Lower leg skin (tissue), 4 donors: ENCODE measurements around the gene IFFO2. TPM values are rescaled to one million over a fixed set of nuclear protein-coding genes. Genes with fewer than 3 reads are reported as not detected.

Source experiments
- DNase-seq, 2 donors: peaks; one replicate each; pipeline ENCODE4 v3.0.0-alpha.2; 2019; ENCODE audit warnings: low spot score in 2 of 2
- H3K4me3 ChIP-seq: fragments of 200-600 bp; sonication (generic); 2 replicates; pipeline ENCODE4 v1.5.1; 2017; ENCODE audit warnings: mild to moderate bottlenecking, low read depth; ENCODE audit not compliant: poor library complexity, severe bottlenecking
- POLR2A ChIP-seq, 2 donors: fragments of 450-650 bp; IDR thresholded peaks; one replicate each; pipeline ENCODE4 v1.6.1; 2016 to 2017; ENCODE audit warnings: antibody characterized with exemption in 2 of 2, mild to moderate bottlenecking in 1 of 2, moderate library complexity in 1 of 2
- WGBS, 2 donors: methylation state at CpG; one replicate each; pipeline ENCODE4 v1.1.5; 2018; 5-methylcytosine and 5-hydroxymethylcytosine counted together
- intact Hi-C: fragments of 100-400 bp; cut with DNase I; formaldehyde crosslinking; loops from one replicate; pipeline ENCODE4 v1.15.0; 2023; ENCODE audit warnings: low total_unique reads
- total RNA-seq, 4 donors: library from RNA; depleted of rRNA; stranded (reverse); fragments of >200 nt; gene quantifications; one replicate each; pipeline ENCODE4 v1.1.0, GENCODE V29; 2016
- TF ChIP-seq, protein P1 (sequence below), 3 donors: fragments of 450-650 bp; IDR thresholded peaks; one replicate each; pipeline ENCODE4 v1.5.1; 2016; ENCODE audit warnings: antibody characterized with exemption in 3 of 3, mild to moderate bottlenecking in 3 of 3, moderate library complexity in 2 of 3

The IFFO2 gene
- total RNA-seq, 4 donors from 2014 or later: 317 to 562 (median 451) TPM

DNA sequence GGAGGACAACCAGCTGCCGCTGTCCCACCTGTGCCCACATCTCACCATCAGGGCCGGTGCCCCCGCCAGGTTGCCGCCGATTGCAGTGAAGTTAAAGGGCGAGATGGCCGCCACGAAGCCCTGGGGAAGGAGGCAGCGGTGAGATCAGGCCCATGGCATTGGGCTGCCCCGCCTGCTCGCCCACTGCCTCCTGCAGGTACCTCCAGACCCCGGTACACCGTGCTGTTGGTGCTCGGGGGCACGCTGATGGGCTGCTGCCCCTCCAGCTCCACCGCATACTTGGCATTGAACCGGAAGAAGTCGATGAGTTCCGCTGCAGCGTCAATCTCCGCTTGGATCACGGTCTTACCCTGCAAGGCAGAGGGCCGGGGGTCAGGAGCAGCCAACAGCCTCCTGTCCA is 73.4 kb downstream of the IFFO2 start:
- 94 to 97% methylated on average over 18 to 23 of the region's 23 CpGs for WGBS, 2 donors
- DNase-seq: no peak
- intact Hi-C loops: loop anchor here (5.0 kb wide), 1 partner anchor 214 kb away; no protein-coding TSS in a partner anchor

DNA sequence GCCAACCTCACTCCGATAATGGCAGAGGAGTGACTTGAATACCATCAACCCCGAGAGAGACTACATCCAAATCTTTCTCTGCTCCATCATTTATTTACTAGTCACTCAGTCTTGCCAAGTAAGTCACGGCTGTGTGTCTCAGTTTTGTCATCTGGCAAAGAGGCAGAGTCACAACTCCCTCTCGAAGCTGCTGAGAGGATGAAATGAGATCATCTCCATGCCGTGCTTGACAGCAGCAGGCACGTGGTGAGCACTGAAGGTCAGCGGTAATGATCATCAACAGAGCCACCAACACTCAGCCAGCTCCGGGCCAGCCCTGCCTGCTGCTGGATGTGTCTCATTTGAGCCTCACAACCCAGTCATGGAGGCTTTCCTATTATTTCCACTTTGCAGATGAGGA is 74.0 kb downstream of the IFFO2 start:
- intact Hi-C loops: loop anchor here (5.0 kb wide), 1 partner anchor 215 kb away; no protein-coding TSS in a partner anchor
- WGBS, 2 donors: 51 to 61% methylated on average over 8 of the region's 8 CpGs
- TF ChIP-seq, protein P1, sequence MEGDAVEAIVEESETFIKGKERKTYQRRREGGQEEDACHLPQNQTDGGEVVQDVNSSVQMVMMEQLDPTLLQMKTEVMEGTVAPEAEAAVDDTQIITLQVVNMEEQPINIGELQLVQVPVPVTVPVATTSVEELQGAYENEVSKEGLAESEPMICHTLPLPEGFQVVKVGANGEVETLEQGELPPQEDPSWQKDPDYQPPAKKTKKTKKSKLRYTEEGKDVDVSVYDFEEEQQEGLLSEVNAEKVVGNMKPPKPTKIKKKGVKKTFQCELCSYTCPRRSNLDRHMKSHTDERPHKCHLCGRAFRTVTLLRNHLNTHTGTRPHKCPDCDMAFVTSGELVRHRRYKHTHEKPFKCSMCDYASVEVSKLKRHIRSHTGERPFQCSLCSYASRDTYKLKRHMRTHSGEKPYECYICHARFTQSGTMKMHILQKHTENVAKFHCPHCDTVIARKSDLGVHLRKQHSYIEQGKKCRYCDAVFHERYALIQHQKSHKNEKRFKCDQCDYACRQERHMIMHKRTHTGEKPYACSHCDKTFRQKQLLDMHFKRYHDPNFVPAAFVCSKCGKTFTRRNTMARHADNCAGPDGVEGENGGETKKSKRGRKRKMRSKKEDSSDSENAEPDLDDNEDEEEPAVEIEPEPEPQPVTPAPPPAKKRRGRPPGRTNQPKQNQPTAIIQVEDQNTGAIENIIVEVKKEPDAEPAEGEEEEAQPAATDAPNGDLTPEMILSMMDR (IDR thresholded peaks at IDR 0.05): no peak
- no peak for TF ChIP-seq POLR2A (IDR thresholded peaks at IDR 0.05)
- H3K4me3 ChIP-seq: no peak overlapping the region
- DNase-seq: no peak

More for the DNA sequence above, 73.4 kb downstream of the IFFO2 start:
- H3K4me3 ChIP-seq: no peak overlapping the region
- no peak for TF ChIP-seq POLR2A (IDR thresholded peaks at IDR 0.05)
- TF ChIP-seq, protein P1 (IDR thresholded peaks at IDR 0.05): no peak

DNA sequence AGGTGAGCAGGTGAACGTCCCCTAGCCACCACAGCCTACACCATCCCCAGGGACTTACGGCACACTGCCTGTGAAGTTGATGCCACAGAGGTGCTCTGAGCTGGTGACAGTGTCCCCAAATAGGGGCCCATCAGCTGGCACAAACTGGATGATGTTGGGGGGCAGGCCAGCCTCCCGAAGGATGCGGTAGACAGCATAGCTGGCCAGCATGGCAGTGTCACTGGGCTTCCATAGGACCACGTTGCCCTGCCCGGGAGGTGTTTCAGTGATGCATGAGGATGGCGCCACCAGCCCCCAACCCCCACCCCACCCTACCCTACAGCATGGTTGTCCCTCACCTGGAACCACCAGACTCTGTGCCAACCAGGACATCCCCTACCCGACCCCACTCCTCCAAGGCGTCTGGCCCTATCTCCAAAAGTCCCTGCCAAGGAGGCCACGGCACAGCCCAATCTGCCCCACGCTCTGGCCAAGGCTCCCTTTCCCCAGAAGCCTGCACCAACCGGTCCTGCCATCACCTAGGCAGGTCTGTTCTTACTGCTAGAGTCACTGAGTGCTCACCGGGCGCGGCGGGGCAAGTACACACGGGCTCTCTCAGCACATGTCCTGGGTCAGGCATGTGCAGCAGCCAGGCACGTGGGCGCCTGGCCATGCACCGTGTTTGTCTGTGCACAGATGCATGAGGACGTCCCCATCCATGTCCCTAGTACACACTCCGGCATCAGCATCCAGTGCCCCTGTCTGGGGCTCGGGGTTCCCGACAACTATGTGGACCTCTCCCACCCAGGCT is 74.6 kb downstream of the IFFO2 start:
- intact Hi-C loops: loop anchor here (5.0 kb wide), 1 partner anchor 215 kb away; no protein-coding TSS in a partner anchor
- H3K4me3 ChIP-seq: no peak overlapping the region
- DNase-seq: peak in 1 of 2 donors; percentile 53
- 46 to 58% methylated on average over 21 to 24 of the region's 24 CpGs for WGBS, 2 donors
- TF ChIP-seq, protein P1 (IDR thresholded peaks at IDR 0.05): no peak
- TF ChIP-seq POLR2A (IDR thresholded peaks at IDR 0.05): no peak

DNA sequence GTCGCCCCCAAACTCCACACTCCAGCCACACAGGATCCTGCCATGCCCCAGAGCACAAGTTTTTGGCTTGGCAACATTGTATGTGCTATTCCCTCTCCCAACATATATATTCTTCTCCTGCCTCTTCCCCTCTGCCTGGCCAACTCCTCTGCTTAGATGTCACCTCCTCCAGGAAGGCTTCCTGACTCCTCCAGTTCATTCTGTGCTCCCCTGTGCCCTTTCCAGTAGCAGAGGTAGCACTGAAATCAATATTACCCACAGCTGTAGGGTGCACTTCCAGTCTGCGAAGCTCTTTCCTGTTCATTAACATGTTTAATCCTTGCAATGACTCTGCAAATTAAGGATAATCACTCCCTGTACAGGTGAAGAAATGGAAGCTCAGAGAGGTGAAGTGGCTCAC is 75.3 kb downstream of the IFFO2 start:
- no peak for DNase-seq
- no peak overlapping the region for H3K4me3 ChIP-seq
- 90 to 98% methylated on average over 2 of the region's 2 CpGs for WGBS, 2 donors
- intact Hi-C loops: loop anchor here (5.0 kb wide), 1 partner anchor 216 kb away; no protein-coding TSS in a partner anchor
- TF ChIP-seq, protein P1 (IDR thresholded peaks at IDR 0.05): no peak
- TF ChIP-seq POLR2A (IDR thresholded peaks at IDR 0.05): no peak

DNA sequence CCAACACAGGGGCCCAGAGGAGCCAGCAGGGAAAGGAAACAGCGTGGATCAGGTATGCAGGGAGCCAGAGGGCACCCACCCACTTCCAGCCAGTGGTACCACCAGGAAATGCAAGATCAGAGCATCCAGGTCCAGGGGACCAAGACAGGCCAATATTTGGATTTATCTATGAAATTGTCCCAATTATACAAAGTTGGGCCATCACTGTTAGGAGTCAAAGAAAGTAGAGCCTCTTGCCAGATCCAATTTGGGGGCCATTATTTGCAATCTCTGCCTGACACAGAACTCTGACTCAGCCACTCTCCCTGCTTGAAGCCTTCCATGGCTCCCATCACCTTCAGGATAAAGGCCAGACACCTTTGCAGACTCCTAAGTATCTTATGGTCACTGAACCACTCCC is 75.9 kb downstream of the IFFO2 start:
- 89 to 93% methylated on average over 1 of the region's 1 CpG for WGBS, 2 donors
- H3K4me3 ChIP-seq: no peak overlapping the region
- no peak for DNase-seq
- intact Hi-C loops: loop anchor here (5.0 kb wide), 1 partner anchor 217 kb away; no protein-coding TSS in a partner anchor
- no peak for TF ChIP-seq POLR2A (IDR thresholded peaks at IDR 0.05)
- TF ChIP-seq, protein P1 (IDR thresholded peaks at IDR 0.05): no peak
